Activated CD4-positive, alpha-beta T cell treated with anti-CD3 and anti-CD28 coated beads, Interleukin-2, amount 50 U/mL, for 16 hours (primary cell): ENCODE results near the gene RAB17.

Source experiments
- DNase-seq: peaks from one replicate; pipeline ENCODE4 v3.0.0-alpha.2; 2020

Gene RAB17

DNA sequence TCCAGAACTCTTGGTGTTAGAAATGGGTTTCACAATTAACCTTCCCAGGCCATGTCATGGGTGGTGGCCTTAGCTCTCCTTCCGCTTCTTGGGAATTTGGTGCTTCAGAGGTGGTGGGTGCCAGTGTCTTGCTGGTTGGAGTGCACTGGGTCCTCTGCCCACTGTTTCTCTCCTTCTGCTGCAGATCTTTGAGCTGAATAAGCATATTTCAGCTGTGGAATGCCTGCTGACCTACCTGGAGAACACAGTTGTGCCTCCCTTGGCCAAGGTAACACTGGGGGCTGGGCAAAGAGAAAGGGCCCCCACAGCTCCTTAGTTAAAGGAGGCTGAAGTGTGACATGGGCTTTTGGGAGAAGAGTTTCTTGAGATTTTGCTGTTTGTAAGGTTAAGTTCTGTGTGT, 56.2 kb downstream of the RAB17 start:
- DNase-seq, result no peak

DNA sequence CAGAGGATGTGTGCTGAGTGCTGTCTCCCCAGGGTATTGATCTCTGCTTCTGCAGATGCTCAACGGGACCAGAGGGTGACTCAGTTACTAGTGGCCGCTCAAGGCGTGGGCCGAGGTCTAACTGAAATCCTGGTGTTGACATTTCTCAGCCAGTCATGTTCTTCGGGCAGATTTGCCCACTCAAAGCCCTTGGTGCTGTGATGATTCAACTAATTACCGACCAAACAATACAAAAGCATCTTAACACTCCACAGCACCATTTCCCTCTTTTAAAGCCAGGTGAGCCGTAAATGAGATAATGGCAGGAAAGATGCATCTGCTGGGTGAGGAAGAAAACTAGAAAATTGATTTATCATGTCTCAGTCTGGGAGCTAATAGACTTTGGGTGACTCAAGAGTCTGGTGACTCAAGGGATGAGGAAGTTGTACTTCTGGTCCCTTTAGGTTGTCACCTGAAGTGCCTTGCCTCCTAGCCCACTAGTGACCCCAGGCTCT, 56.8 kb downstream of the RAB17 start:
- no peak for DNase-seq

DNA sequence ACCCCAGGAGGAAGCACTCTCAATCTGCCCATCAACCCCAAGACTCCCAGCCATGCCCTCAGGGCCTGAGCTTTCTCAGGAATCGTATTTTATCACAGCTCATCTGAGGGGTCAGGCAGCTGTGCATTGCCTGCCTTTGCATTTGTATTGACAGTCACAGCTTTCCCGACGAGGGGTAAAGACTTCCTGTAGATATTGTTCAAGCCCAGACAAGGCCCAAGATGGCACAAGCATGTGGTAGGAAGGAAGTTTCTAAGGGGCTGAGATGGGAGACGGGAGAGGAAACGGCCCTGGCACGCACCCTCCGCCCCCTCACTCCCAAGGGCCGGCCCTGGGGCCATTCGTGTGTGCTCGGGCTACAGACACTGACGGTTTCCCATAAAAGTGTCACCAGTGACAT, 58.4 kb downstream of the RAB17 start:
- DNase-seq, result no peak

DNA sequence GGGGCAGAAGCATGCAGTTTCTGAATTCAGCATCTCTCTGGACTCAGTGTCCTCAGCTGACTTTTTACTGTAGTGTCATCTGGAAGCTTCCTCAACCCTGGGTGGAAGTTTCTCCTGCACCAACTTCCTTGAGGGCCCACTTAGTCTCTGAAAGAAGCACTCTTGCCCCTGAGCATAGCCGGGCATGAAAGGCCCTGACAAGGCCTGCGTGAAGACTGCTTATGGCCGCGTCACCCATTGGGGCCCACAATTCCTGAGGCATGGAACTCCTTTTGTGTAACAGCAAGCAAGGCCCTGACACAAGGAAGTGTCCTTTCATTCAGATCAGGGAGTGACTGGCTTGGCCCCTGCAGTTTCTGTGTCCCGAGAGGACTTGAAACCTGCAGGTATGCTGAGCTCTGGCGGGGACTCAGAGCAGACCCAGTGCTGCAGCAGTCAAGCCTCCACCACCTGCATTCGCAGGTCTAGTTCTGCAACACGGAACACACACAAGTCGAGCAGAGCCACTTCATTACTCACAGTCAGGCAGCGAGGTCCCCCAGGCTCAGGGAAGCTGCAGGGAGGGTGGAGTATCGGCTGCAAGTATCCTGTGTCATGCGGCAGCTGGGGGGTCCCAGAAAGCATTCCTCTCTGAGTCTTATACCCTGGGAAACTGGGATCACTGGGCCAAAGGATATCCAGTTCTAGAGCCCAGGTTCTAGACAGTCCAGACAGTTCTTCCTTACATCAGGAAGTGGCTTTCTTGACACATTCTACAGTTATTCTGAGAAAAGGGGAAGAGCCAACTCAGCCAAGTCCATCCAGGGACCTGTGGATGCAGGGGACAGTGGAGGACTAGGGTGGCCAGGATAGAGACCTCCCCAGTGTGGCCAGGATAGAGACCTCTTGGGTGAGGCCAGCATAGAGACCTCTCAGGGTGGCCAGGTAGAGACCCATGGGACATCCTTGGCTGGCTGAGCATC, 59.8 kb downstream of the RAB17 start:
- no peak for DNase-seq

DNA sequence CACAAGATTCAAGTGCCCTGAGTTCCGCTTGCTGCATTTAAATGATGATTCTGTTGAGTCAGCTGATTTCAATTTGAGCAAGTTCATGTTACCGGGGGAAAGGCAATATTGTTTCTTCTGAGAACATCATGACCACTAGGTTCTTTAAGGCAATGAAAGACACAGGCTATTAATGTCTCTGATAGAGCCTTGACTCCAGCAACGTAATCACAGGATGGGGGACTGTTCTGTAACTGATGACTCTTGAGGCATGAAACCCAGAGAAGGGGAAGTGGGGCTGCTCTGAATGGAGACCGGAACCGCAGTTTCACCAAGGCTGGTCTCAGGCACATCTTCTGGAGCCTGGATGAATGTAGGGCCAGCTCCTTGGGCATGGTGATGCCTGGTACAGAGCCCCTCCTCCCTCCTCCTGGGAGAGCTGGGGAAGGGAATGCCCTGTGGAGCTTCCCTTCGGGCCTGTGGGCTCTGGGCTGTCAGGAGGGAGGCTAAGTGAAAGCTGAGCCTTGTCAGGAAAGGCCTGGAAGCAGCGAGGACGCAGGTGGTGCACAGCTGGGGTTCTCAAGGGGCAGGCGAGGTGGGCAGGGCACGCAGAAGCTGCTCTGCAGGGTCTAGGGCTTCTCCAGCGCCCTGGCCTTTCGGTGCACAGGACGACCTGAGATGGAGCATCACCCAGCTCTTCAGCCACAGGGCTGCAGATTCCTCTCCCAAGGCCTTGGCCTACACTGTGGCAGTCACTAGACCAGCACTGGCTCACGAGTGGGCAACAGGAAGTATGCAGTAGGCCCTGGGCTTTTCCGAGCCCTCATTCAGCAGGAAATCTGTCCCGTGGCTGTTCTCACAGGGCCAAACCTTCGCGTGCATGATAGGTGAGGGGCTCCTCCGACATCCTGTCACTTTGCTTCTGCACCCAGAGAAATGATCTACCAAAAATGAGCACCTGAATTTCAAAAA, 60.8 kb downstream of the RAB17 start:
- no peak for DNase-seq

DNA sequence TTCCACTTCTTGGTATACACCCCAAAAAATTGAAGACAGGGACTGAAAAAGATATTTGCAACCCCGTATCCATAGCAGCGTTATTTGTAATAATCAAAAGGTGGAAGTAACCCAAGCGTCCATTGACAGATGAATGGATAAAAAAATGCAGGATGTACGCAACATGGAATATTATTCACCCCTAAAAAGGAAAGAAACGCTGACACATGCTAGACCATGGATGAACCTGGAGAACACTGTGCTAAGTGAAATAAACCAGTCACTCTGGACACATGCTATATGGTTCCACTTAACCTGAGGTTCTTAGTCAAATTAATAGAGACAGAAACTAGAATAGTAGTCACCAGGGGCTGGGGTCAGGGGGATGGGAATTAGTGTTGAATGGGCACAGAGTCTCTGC, 62.8 kb downstream of the RAB17 start:
- no peak for DNase-seq

DNA sequence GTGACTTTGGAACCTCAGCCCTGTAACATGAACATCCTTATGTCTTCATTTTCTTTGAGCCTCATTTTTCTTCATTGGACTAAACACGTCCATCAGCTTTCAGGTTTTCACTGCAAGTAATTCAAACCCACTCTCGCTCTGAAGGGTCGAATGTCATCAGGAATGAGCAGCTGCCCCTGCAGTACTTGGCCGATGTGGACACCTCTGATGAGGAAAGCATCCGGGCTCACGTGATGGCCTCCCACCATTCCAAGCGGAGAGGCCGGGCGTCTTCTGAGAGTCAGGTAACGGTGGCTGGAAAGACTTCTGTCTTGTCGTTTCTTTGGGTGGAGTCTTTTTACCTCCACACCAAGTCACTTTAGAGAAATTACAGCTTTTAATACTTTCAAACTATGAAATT, 63.3 kb downstream of the RAB17 start:
- DNase-seq, result no peak

DNA sequence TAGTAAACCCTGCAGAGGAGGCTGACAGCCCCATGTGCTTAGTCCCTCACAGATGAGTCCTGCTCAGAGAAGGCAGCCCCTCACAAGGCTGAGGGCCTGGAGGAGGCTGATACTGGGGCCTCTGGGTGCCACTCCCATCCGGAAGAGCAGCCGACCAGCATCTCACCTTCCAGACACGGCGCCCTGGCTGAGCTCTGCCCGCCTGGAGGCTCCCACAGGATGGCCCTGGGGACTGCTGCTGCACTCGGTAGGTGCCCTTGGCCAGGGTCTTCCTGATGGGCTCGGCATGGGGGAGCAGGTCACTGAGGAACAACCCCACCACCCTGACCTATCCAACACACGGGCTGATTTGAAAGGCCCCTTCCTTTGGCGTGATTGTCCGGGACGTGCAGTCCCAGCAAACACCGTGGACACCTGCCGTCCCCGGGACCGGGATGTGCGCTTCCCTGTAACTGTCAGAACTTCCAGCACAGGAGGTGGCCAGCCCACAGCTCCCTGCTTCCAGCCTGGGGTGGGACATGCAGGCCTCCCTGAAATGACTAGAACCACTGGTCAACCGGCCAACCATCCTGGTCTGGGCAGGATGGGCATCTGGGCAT, 64.9 kb downstream of the RAB17 start:
- DNase-seq, result no peak

DNA sequence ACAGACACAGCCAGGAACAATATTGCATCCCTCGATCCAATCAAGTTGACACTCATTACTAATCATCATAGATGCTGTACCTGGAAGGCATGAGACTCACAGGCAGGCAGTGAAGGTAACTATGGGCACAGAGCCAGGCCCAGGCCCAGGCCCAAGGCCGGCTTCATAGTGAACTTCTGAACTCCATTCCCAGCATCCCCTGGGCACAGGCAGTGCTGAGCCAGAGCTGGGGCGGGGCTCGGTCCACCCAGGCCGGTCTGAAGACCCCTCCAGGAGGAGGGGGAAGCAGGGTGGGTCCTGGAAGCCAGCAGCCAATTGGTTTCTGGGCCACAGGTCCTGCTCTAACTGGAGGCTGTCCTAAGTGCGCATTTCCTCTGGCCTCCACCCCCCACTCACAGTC, 65.9 kb downstream of the RAB17 start:
- no peak for DNase-seq
